Transverse colon (tissue), 3 donors: Measurements from ENCODE around the gene GAB3.

ENCODE experiments used
- CTCF ChIP-seq, 5 experiments: fragments of 200-600 bp in 3 of 5; fragments of 450-650 bp in 2 of 5; sonication (generic) in 3 of 5; IDR thresholded peaks; 1 replicate in 2 of 5; 2 replicates in 3 of 5; pipeline ENCODE4 v1.5.1; 2016 to 2017; ENCODE audit warnings: antibody characterized with exemption in 5 of 5, inconsistent platforms in 3 of 5, mild to moderate bottlenecking in 2 of 5, moderate library complexity in 1 of 5
- EP300 ChIP-seq: sonication (generic); formaldehyde crosslinking; IDR thresholded peaks from one replicate; pipeline ENCODE4 v1.6.1; 2017; ENCODE audit warnings: antibody characterized with exemption, low read depth
- POLR2A ChIP-seq: fragments of 450-650 bp; IDR thresholded peaks from one replicate; pipeline ENCODE4 v1.6.1; 2016; ENCODE audit warnings: antibody characterized with exemption, mild to moderate bottlenecking, moderate library complexity

- TF ChIP-seq CTCF (IDR thresholded peaks at IDR 0.05) (no peak), POLR2A (no peak), EP300 (no peak)
Measured at GRCh38 chrX:154721155-154721554, 29.7 kb downstream of the GAB3 start.
